ENCODE measurements around the gene PTS. TPM values are rescaled to one million over a fixed set of nuclear protein-coding genes. Genes with fewer than 3 reads are reported as not detected.

Gene PTS
- total RNA-seq, 3 donors from 2014 or later = 21.8 to 40.4 (median 38.7) TPM

DNA sequence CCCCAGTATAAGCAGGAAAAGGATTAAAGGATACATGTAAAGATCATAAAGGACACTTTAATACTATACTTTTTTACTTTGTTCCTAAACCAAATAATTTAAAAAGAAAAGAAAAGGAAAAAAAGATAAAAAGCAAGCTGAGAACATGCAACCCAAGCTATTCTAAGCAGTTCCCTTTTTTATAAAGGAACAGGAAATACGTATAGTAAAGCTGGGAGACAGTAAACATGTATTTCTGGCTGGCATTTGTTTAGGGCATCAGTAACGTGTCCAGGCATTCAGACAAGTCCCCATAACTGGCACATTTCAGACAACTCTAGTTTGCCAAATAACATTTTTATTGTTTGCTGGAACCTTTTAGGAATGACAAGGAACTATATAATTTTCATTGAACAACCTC is 26.0 kb upstream of the PTS start:
- Histone ChIP-seq H3K27me3 (no peaks in the 10 kb centered on the region), H3K36me3 (no peaks in the 10 kb centered on the region), H3K9me3 (no peaks in the 10 kb centered on the region), H3K27ac (no peak overlapping the region), H3K4me3 (no peak overlapping the region), H3K4me1 (no peaks in the 10 kb centered on the region)
- no peak for DNase-seq (ENCODE audit: low spot score in 2 of 2)
- TF ChIP-seq CTCF (IDR thresholded peaks at IDR 0.05) = no peak
- no peak for TF ChIP-seq POLR2A (IDR thresholded peaks at IDR 0.05)
- no peak for TF ChIP-seq POLR2AphosphoS5 (IDR thresholded peaks at IDR 0.05)
- intact Hi-C loops (cut with DNase I; ENCODE audit: low total_unique reads) = no loop called here

DNA sequence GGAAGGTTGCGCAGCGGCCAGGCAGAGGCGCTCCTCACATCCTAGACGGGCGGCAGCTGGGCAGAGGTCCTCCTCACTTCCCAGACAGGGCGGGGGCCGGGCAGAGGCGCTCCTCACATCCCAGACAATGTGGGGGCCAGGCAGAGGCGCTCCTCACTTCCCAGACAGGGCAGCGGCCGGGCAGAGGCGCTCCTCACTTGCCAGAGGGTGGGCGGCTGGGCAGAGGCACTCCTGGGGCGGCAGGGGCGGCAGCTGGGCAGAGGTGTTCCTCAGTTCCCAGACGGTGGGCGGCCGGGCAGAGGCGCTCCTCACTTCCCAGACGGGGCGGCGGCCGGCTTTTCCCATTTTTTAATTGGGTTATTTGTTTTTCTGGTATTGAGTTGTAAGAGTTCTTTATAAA is 20.2 kb upstream of the PTS start:
- Histone ChIP-seq H3K27ac (no peak overlapping the region), H3K27me3 (no peaks in the 10 kb centered on the region), H3K4me3 (no peak overlapping the region), H3K9me3 (no peaks in the 10 kb centered on the region), H3K4me1 (no peaks in the 10 kb centered on the region), H3K36me3 (no peaks in the 10 kb centered on the region)
- no peak for DNase-seq (ENCODE audit: low spot score in 2 of 2)
- intact Hi-C loops (cut with DNase I; ENCODE audit: low total_unique reads) = no loop called here
- TF ChIP-seq POLR2A (IDR thresholded peaks at IDR 0.05) (no peak), CTCF (IDR thresholded peaks at IDR 0.05) (no peak), POLR2AphosphoS5 (IDR thresholded peaks at IDR 0.05) (no peak)

- DNase-seq (ENCODE audit: low spot score in 2 of 2) = no peak
- H3K9me3 ChIP-seq = no peaks in the 10 kb centered on the region
- H3K27ac ChIP-seq = no peak overlapping the region
- no peaks in the 10 kb centered on the region for H3K27me3 ChIP-seq
- intact Hi-C loops (cut with DNase I; ENCODE audit: low total_unique reads) = no loop called here
- no peaks in the 10 kb centered on the region for H3K4me1 ChIP-seq
- no peaks in the 10 kb centered on the region for H3K36me3 ChIP-seq
- TF ChIP-seq CTCF (IDR thresholded peaks at IDR 0.05) (no peak), POLR2A (IDR thresholded peaks at IDR 0.05) (no peak), POLR2AphosphoS5 (IDR thresholded peaks at IDR 0.05) (no peak)
- no peak overlapping the region for H3K4me3 ChIP-seq
These were observed 15.3 kb upstream of the PTS start for GRCh38 chr11:112210890-112211289.

DNA sequence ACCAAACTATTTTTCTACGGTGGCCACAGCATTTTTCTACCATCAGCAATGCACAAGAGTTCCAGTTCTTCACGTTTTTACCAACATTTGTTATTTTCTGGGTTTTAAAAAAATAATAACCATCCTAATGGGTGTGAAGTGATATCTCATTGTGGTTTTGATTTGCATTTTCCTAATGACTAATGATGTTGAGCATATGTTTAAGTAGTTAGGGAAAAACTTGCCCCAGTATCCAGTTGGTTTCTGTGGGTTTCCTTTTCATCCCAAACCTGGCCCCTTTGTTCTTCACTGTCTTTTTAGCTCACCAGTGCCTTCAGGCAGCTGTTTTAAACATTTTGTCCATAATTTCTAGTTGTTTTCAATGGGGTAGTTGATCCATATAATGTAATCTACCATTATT is 14.7 kb upstream of the PTS start:
- H3K27ac ChIP-seq = no peak overlapping the region
- H3K9me3 ChIP-seq = no peaks in the 10 kb centered on the region
- no peak overlapping the region for H3K4me3 ChIP-seq
- intact Hi-C loops (cut with DNase I; ENCODE audit: low total_unique reads) = no loop called here
- no peak for DNase-seq (ENCODE audit: low spot score in 2 of 2)
- H3K4me1 ChIP-seq = no peaks in the 10 kb centered on the region
- TF ChIP-seq POLR2AphosphoS5 (IDR thresholded peaks at IDR 0.05) = no peak
- no peak for TF ChIP-seq CTCF (IDR thresholded peaks at IDR 0.05)
- TF ChIP-seq POLR2A (IDR thresholded peaks at IDR 0.05) = no peak
- no peaks in the 10 kb centered on the region for H3K27me3 ChIP-seq
- no peaks in the 10 kb centered on the region for H3K36me3 ChIP-seq

GRCh38 chr11:112212290-112212689 is 13.9 kb upstream of the PTS start:
- Histone ChIP-seq H3K4me3 (no peak overlapping the region), H3K27ac (no peak overlapping the region), H3K4me1 (no peaks in the 10 kb centered on the region), H3K9me3 (no peaks in the 10 kb centered on the region), H3K36me3 (no peaks in the 10 kb centered on the region), H3K27me3 (no peaks in the 10 kb centered on the region)
- TF ChIP-seq POLR2AphosphoS5 (IDR thresholded peaks at IDR 0.05) (no peak), POLR2A (IDR thresholded peaks at IDR 0.05) (no peak), CTCF (IDR thresholded peaks at IDR 0.05) (no peak)
- intact Hi-C loops (cut with DNase I; ENCODE audit: low total_unique reads) = no loop called here
- DNase-seq (ENCODE audit: low spot score in 2 of 2) = no peak
